Trophoblast cell (in vitro differentiated cells and primary cell): ENCODE results near the gene DNALI1.

ENCODE experiments used
- DNase-seq, 2 donors: peaks; one replicate each; pipeline ENCODE4 v3.0.0-alpha.2; 2016
- H2AFZ ChIP-seq: 2 replicates; pipeline ENCODE4 v1.6.1; 2013; ENCODE audit warnings: low read length, moderate library complexity, mild to moderate bottlenecking; ENCODE audit not compliant: insufficient read depth, poor library complexity
- H2AK5ac ChIP-seq: 2 replicates; pipeline ENCODE4 v1.6.1; 2013; ENCODE audit warnings: mild to moderate bottlenecking, low read length
- H2BK120ac ChIP-seq: 2 replicates; pipeline ENCODE4 v1.6.1; 2013; ENCODE audit warnings: low read length, mild to moderate bottlenecking, moderate library complexity; ENCODE audit not compliant: insufficient read depth, poor library complexity
- H2BK12ac ChIP-seq: 2 replicates; pipeline ENCODE4 v1.6.1; 2013; ENCODE audit warnings: mild to moderate bottlenecking, low read length, moderate library complexity
- H2BK5ac ChIP-seq: 2 replicates; pipeline ENCODE4 v1.6.1; 2013; ENCODE audit warnings: low read length, low read depth, moderate library complexity, mild to moderate bottlenecking; ENCODE audit not compliant: poor library complexity
- H3K14ac ChIP-seq: 2 replicates; pipeline ENCODE4 v1.6.1; 2013; ENCODE audit warnings: mild to moderate bottlenecking, low read length
- H3K18ac ChIP-seq: 2 replicates; pipeline ENCODE4 v1.6.1; 2013; ENCODE audit warnings: mild to moderate bottlenecking, low read length
- H3K23ac ChIP-seq: 2 replicates; pipeline ENCODE4 v1.6.1; 2013; ENCODE audit warnings: low read length
- H3K27ac ChIP-seq: 2 replicates; pipeline ENCODE4 v1.5.1; 2013; ENCODE audit warnings: low read depth, mild to moderate bottlenecking, inconsistent platforms, low read length, moderate library complexity
- H3K27me3 ChIP-seq: 2 replicates; pipeline ENCODE4 v1.6.1; 2013; ENCODE audit warnings: inconsistent platforms, mild to moderate bottlenecking, low read length, moderate library complexity; ENCODE audit not compliant: insufficient read depth
- H3K36me3 ChIP-seq, 2 experiments: 1 replicate in 1 of 2; 2 replicates in 1 of 2; pipeline ENCODE4 v1.6.1; 2013; ENCODE audit warnings: low read length in 2 of 2, mild to moderate bottlenecking in 2 of 2, moderate library complexity in 1 of 2; ENCODE audit not compliant: insufficient read depth in 2 of 2, control insufficient read depth in 1 of 2
- H3K4ac ChIP-seq: 2 replicates; pipeline ENCODE4 v1.6.1; 2013; ENCODE audit warnings: low read depth, mild to moderate bottlenecking, low read length, moderate library complexity
- H3K4me1 ChIP-seq, 2 experiments: 1 replicate in 1 of 2; 2 replicates in 1 of 2; pipeline ENCODE4 v1.6.1; 2013; ENCODE audit warnings: low read length in 2 of 2, mild to moderate bottlenecking in 2 of 2, moderate library complexity in 1 of 2; ENCODE audit not compliant: insufficient read depth in 2 of 2, control insufficient read depth in 1 of 2
- H3K4me2 ChIP-seq: 2 replicates; pipeline ENCODE4 v1.6.1; 2013; ENCODE audit warnings: inconsistent platforms, mild to moderate bottlenecking, low read length, moderate library complexity
- H3K4me3 ChIP-seq: 2 replicates; pipeline ENCODE4 v1.5.1; 2013; ENCODE audit warnings: mild to moderate bottlenecking, low read depth, low read length, inconsistent platforms
- H3K79me1 ChIP-seq: one replicate; pipeline ENCODE4 v1.6.1; 2013; ENCODE audit warnings: low read length
- H3K79me2 ChIP-seq: 2 replicates; pipeline ENCODE4 v1.6.1; 2013; ENCODE audit warnings: low read length, mild to moderate bottlenecking; ENCODE audit not compliant: control insufficient read depth, insufficient read depth, poor library complexity
- H3K9ac ChIP-seq: 2 replicates; pipeline ENCODE4 v1.6.1; 2013; ENCODE audit warnings: mild to moderate bottlenecking, low read length
- H3K9me3 ChIP-seq: 2 replicates; pipeline ENCODE4 v1.6.1; 2013; ENCODE audit warnings: low read depth, mild to moderate bottlenecking, control low read depth, inconsistent platforms, low read length; ENCODE audit not compliant: insufficient read depth
- H4K12ac ChIP-seq: 2 replicates; pipeline ENCODE4 v1.6.1; 2013; ENCODE audit warnings: low read depth, mild to moderate bottlenecking, low read length, moderate library complexity
- H4K8ac ChIP-seq: 2 replicates; pipeline ENCODE4 v1.6.1; 2013; ENCODE audit warnings: low read depth, mild to moderate bottlenecking, low read length, moderate library complexity
- H4K91ac ChIP-seq: one replicate; pipeline ENCODE4 v1.6.1; 2013; ENCODE audit warnings: low read depth, mild to moderate bottlenecking, low read length, moderate library complexity
- WGBS: extraction: QIAGEN DNeasy Blood & Tissue Kit; methylation state at CpG from one replicate; pipeline ENCODE4 v1.1.7; 2013; ENCODE audit warnings: missing lambda C conversion rate; ENCODE audit not compliant: insufficient read length, insufficient coverage; ENCODE audit errors: extremely low coverage; 5-methylcytosine and 5-hydroxymethylcytosine counted together

DNALI1 gene

DNA sequence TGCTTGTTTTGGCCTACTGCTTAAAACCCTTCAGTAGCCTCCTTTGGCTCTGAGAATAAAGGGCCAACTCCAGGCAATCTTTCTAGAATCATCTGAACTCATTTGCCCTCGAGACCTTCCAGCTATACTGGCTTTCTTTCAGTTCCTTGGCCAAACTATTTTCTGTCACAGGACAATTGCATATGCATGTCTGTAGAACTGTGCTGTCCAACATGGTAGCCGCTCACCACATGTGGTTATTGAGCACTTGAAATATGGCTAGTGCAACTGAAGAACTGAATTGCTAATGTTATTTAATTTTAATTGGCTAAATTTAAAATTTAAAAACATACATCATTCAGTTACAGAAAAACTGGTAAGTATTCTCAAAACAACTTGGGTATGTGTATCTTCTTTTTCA lies 53.3 kb downstream of the DNALI1 start:
- Histone ChIP-seq H3K4me2 (no peak overlapping the region), H3K4me1 (peaks cover 0 to 2% of the 10 kb centered on the region in 2 experiments), H3K4ac (no peak overlapping the region), H3K36me3 (no peaks in the 10 kb centered on the region), H3K79me2 (no peaks in the 10 kb centered on the region), H2AK5ac (no peak overlapping the region), H3K27me3 (no peaks in the 10 kb centered on the region), H3K23ac (no peak overlapping the region), H4K91ac (no peak overlapping the region), H2AFZ (no peak overlapping the region), H2BK12ac (no peak overlapping the region), H3K79me1 (no peaks in the 10 kb centered on the region), H3K9ac (no peak overlapping the region), H4K12ac (no peak overlapping the region), H3K14ac (no peak overlapping the region), H2BK120ac (no peak overlapping the region), H3K18ac (no peak overlapping the region), H3K9me3 (no peaks in the 10 kb centered on the region), H3K27ac (no peak overlapping the region), H4K8ac (no peak overlapping the region), H3K4me3 (no peak overlapping the region), H2BK5ac (no peak overlapping the region)
- no CpG with 5 or more reads among the region's 2 CpGs for WGBS
- no peak for DNase-seq

- no peak overlapping the region for H2BK12ac ChIP-seq
- H2AK5ac ChIP-seq: no peak overlapping the region
- no CpG with 5 or more reads among the region's 4 CpGs for WGBS
- no peak overlapping the region for H2BK120ac ChIP-seq
- no peak overlapping the region for H4K8ac ChIP-seq
- no peak overlapping the region for H2BK5ac ChIP-seq
- no peak overlapping the region for H4K12ac ChIP-seq
- no peak for DNase-seq
- no peak overlapping the region for H3K23ac ChIP-seq
- H3K27me3 ChIP-seq: no peaks in the 10 kb centered on the region
- no peak overlapping the region for H3K18ac ChIP-seq
- peaks cover 1% of the 10 kb centered on the region for H3K9me3 ChIP-seq
- no peaks in the 10 kb centered on the region for H3K36me3 ChIP-seq
- no peaks in the 10 kb centered on the region for H3K79me2 ChIP-seq
- H3K27ac ChIP-seq: no peak overlapping the region
- H2AFZ ChIP-seq: no peak overlapping the region
- no peak overlapping the region for H3K9ac ChIP-seq
- no peak overlapping the region for H3K4me3 ChIP-seq
- no peak overlapping the region for H3K4me2 ChIP-seq
- H3K4ac ChIP-seq: no peak overlapping the region
- no peaks in the 10 kb centered on the region for H3K4me1 ChIP-seq
- no peak overlapping the region for H4K91ac ChIP-seq
- no peaks in the 10 kb centered on the region for H3K79me1 ChIP-seq
- no peak overlapping the region for H3K14ac ChIP-seq
Measured at GRCh38 chr1:37612186-37612585, 55.4 kb downstream of the DNALI1 start.

GRCh38 chr1:37614105-37614504 lies 57.4 kb downstream of the DNALI1 start:
- no peak for DNase-seq
- H3K14ac ChIP-seq: no peak overlapping the region
- H2BK5ac ChIP-seq: no peak overlapping the region
- no peaks in the 10 kb centered on the region for H3K4me1 ChIP-seq
- H2AFZ ChIP-seq: no peak overlapping the region
- H2BK12ac ChIP-seq: no peak overlapping the region
- H3K9me3 ChIP-seq: peaks cover 1% of the 10 kb centered on the region
- H3K79me1 ChIP-seq: no peaks in the 10 kb centered on the region
- no peak overlapping the region for H2BK120ac ChIP-seq
- H3K4ac ChIP-seq: no peak overlapping the region
- H3K27me3 ChIP-seq: no peaks in the 10 kb centered on the region
- WGBS: no CpG with 5 or more reads among the region's 5 CpGs
- H3K4me3 ChIP-seq: no peak overlapping the region
- no peak overlapping the region for H4K12ac ChIP-seq
- no peak overlapping the region for H3K18ac ChIP-seq
- no peak overlapping the region for H2AK5ac ChIP-seq
- no peak overlapping the region for H4K8ac ChIP-seq
- no peaks in the 10 kb centered on the region for H3K79me2 ChIP-seq
- no peak overlapping the region for H3K4me2 ChIP-seq
- no peak overlapping the region for H4K91ac ChIP-seq
- H3K23ac ChIP-seq: no peak overlapping the region
- H3K27ac ChIP-seq: no peak overlapping the region
- H3K36me3 ChIP-seq: no peaks in the 10 kb centered on the region
- no peak overlapping the region for H3K9ac ChIP-seq

- no peak overlapping the region for H4K12ac ChIP-seq
- H3K79me2 ChIP-seq: no peaks in the 10 kb centered on the region
- H3K36me3 ChIP-seq: no peaks in the 10 kb centered on the region
- no peaks in the 10 kb centered on the region for H3K79me1 ChIP-seq
- WGBS: no CpG with 5 or more reads among the region's 14 CpGs
- H4K8ac ChIP-seq: no peak overlapping the region
- no peak overlapping the region for H3K4me2 ChIP-seq
- H3K4me1 ChIP-seq: no peaks in the 10 kb centered on the region
- no peak overlapping the region for H3K14ac ChIP-seq
- H3K4ac ChIP-seq: no peak overlapping the region
- no peak overlapping the region for H2BK120ac ChIP-seq
- no peak overlapping the region for H2AFZ ChIP-seq
- no peak overlapping the region for H3K9ac ChIP-seq
- H3K27me3 ChIP-seq: peaks cover 3% of the 10 kb centered on the region
- no peak overlapping the region for H3K23ac ChIP-seq
- H2BK5ac ChIP-seq: no peak overlapping the region
- peak overlapping the region; percentile 6 for H3K4me3 ChIP-seq
- H3K27ac ChIP-seq: no peak overlapping the region
- no peak overlapping the region for H2BK12ac ChIP-seq
- H3K9me3 ChIP-seq: peaks cover 1% of the 10 kb centered on the region
- H3K18ac ChIP-seq: no peak overlapping the region
- DNase-seq: no peak
- H4K91ac ChIP-seq: no peak overlapping the region
- no peak overlapping the region for H2AK5ac ChIP-seq
Measured at GRCh38 chr1:37616330-37616729, 59.6 kb downstream of the DNALI1 start.
